Endothelial cell (in vitro differentiated cells): ENCODE data around the gene OMP. TPM values are rescaled to one million over a fixed set of nuclear protein-coding genes. Genes with fewer than 3 reads are reported as not detected.
A peak's percentile ranks its signal among the peaks of the same experiment; 100 is the strongest.

ENCODE experiments used
- DNase-seq: peaks from one replicate; pipeline ENCODE4 v3.0.0; 2021; ENCODE audit warnings: low spot score
- H3K27ac Mint-ChIP-seq: one replicate; pipeline ENCODE4 v1.8.0; 2021; ENCODE audit warnings: mixed read lengths, inconsistent platforms; ENCODE audit not compliant: unreplicated experiment
- H3K27me3 Mint-ChIP-seq: one replicate; pipeline ENCODE4 v1.8.0; 2021; ENCODE audit warnings: mild to moderate bottlenecking, moderate library complexity, mixed read lengths, inconsistent platforms; ENCODE audit not compliant: unreplicated experiment
- H3K36me3 Mint-ChIP-seq: one replicate; pipeline ENCODE4 v1.8.0; 2021; ENCODE audit warnings: mild to moderate bottlenecking, low read depth, mixed read lengths, inconsistent platforms; ENCODE audit not compliant: unreplicated experiment
- H3K4me1 Mint-ChIP-seq: one replicate; pipeline ENCODE4 v1.8.0; 2021; ENCODE audit warnings: mild to moderate bottlenecking, mixed read lengths, inconsistent platforms; ENCODE audit not compliant: unreplicated experiment
- H3K4me3 Mint-ChIP-seq: one replicate; pipeline ENCODE4 v1.8.0; 2021; ENCODE audit warnings: mild to moderate bottlenecking, mixed read lengths, inconsistent platforms; ENCODE audit not compliant: unreplicated experiment
- H3K9me3 Mint-ChIP-seq: one replicate; pipeline ENCODE4 v1.8.0; 2021; ENCODE audit warnings: mixed read lengths, inconsistent platforms; ENCODE audit not compliant: unreplicated experiment
- CTCF ChIP-seq: fragments of 200-600 bp; sonication (generic); IDR thresholded peaks from one replicate; pipeline ENCODE4 v1.5.0; 2021; ENCODE audit warnings: antibody characterized with exemption; ENCODE audit not compliant: unreplicated experiment
- total RNA-seq: library from RNA; stranded (reverse); fragmentation: NEBNext Ultra II Directional; extraction: Animal tissue kit (Norgen Biotek cat#: 25700); gene quantifications from one replicate; pipeline ENCODE4 v1.2.1, GENCODE V29; 2021; ENCODE audit not compliant: unreplicated experiment

OMP gene
- total RNA-seq, 1 donor from 2014 or later, result not detected

- no peaks in the 10 kb centered on the region for H3K9me3 Mint-ChIP-seq
- peaks cover 9% of the 10 kb centered on the region for H3K4me1 Mint-ChIP-seq
- H3K4me3 Mint-ChIP-seq, result no peak overlapping the region
- H3K27ac Mint-ChIP-seq, result peak overlapping the region; percentile 4
- no peak for TF ChIP-seq CTCF
- peaks cover 16% of the 10 kb centered on the region for H3K36me3 Mint-ChIP-seq
- H3K27me3 Mint-ChIP-seq, result peaks cover 6% of the 10 kb centered on the region
- no peak for DNase-seq
These were observed 21.8 kb downstream of the OMP start for GRCh38 chr11:77124488-77124887.

- no peak for DNase-seq
- no peaks in the 10 kb centered on the region for H3K9me3 Mint-ChIP-seq
- H3K4me1 Mint-ChIP-seq, result peaks cover 11% of the 10 kb centered on the region
- peaks cover 6% of the 10 kb centered on the region for H3K27me3 Mint-ChIP-seq
- no peak overlapping the region for H3K27ac Mint-ChIP-seq
- H3K4me3 Mint-ChIP-seq, result no peak overlapping the region
- no peak for TF ChIP-seq CTCF
- peaks cover 15% of the 10 kb centered on the region for H3K36me3 Mint-ChIP-seq
These were observed 22.6 kb downstream of the OMP start for GRCh38 chr11:77125191-77125590.

GRCh38 chr11:77125695-77126094 lies 23.1 kb downstream of the OMP start:
- H3K27me3 Mint-ChIP-seq, result peaks cover 6% of the 10 kb centered on the region
- no peaks in the 10 kb centered on the region for H3K9me3 Mint-ChIP-seq
- DNase-seq, result no peak
- H3K27ac Mint-ChIP-seq, result no peak overlapping the region
- no peak overlapping the region for H3K4me3 Mint-ChIP-seq
- TF ChIP-seq CTCF, result no peak
- H3K4me1 Mint-ChIP-seq, result peaks cover 11% of the 10 kb centered on the region
- peaks cover 12% of the 10 kb centered on the region for H3K36me3 Mint-ChIP-seq

DNA sequence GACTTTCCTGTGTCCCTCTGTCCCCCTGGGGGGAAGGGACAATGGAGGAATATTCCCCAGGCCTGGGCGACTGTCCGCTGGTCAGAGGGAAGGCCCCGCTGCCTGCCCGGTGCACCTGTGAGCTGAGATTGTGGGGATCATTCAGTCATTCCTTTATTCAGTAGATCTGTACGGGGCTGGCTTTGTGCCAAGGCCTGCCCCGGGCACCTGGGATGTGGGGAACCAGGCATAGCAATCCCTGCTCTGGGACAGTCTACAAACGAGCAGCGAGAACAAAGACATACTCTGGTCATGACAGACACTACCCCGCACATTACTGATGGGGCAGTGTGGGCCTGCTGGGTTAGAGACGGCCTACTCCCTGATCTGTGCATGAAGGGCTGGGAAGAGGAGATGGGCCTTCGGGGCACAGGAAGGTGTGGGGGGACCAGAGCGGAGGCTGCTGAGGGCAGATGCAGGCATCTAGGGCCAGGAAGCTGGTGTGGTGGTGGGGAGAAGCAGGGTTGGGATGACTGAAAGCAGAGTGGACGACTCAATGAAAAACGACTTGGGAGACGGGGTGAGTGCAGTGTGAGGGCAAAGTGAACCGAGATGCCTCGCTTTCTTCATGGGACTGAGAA lies 23.6 kb downstream of the OMP start:
- Mint-ChIP-seq H3K4me3 (peak overlapping the region; percentile 31), H3K27me3 (peaks cover 6% of the 10 kb centered on the region), H3K9me3 (no peaks in the 10 kb centered on the region), H3K27ac (peak overlapping the region; percentile 52), H3K36me3 (peaks cover 7% of the 10 kb centered on the region), H3K4me1 (peaks cover 11% of the 10 kb centered on the region)
- no peak for DNase-seq
- no peak for TF ChIP-seq CTCF

- no peak for TF ChIP-seq CTCF
- DNase-seq, result no peak
- Mint-ChIP-seq H3K9me3 (no peaks in the 10 kb centered on the region), H3K36me3 (peaks cover 7% of the 10 kb centered on the region), H3K27me3 (peaks cover 6% of the 10 kb centered on the region), H3K27ac (no peak overlapping the region), H3K4me1 (peaks cover 13% of the 10 kb centered on the region), H3K4me3 (peak overlapping the region; percentile 31)
These were observed 24.2 kb downstream of the OMP start for GRCh38 chr11:77126861-77127234.
